Adrenal gland (tissue), 5 donors: Measurements from ENCODE around the gene CR1.
"Not testable (repeated sequence)": the region's sequence is repeated elsewhere in the genome, so short reads cannot be mapped to it uniquely, and the experiment has no call there.

Experiments
- CTCF ChIP-seq, 6 experiments: fragments of 450-650 bp in 4 of 6; fragments of 200-600 bp in 2 of 6; sonication (generic) in 1 of 6; IDR thresholded peaks; 1 replicate in 5 of 6; 2 replicates in 1 of 6; pipeline versions ENCODE4 v1.5.1 to v1.8.0; 2016 to 2021; ENCODE audit warnings: antibody characterized with exemption in 6 of 6, mild to moderate bottlenecking in 2 of 6, moderate library complexity in 1 of 6
- POLR2A ChIP-seq, 2 donors: fragments of 450-650 bp; IDR thresholded peaks; one replicate each; pipeline ENCODE4 v1.6.1; 2017; ENCODE audit warnings: antibody characterized with exemption in 2 of 2, mild to moderate bottlenecking in 2 of 2, moderate library complexity in 1 of 2
- donor health status: DM: no; HTN: no; CAD: no.

- not testable (repeated sequence) for TF ChIP-seq CTCF, POLR2A (IDR thresholded peaks at IDR 0.05)
Measured at GRCh38 chr1:207591205-207591604, 95.2 kb downstream of the CR1 start.
